NCI-H1105 (cell line): ENCODE results near the gene AGPS.
"Not testable (repeated sequence)": the region's sequence is repeated elsewhere in the genome, so short reads cannot be mapped to it uniquely, and the experiment has no call there.

ENCODE experiments used
- DNase-seq: peaks from one replicate; lab custom pipeline; 2025; lab: John Stamatoyannopoulos, UW

The AGPS gene

GRCh38 chr2:177530561-177530960 lies 138.0 kb downstream of the AGPS start:
- no peak for DNase-seq

- no peak for DNase-seq
Measured at GRCh38 chr2:177531706-177532105, 139.1 kb downstream of the AGPS start.

- no peak for DNase-seq
Measured at GRCh38 chr2:177532567-177532966, 140.0 kb downstream of the AGPS start.

DNA sequence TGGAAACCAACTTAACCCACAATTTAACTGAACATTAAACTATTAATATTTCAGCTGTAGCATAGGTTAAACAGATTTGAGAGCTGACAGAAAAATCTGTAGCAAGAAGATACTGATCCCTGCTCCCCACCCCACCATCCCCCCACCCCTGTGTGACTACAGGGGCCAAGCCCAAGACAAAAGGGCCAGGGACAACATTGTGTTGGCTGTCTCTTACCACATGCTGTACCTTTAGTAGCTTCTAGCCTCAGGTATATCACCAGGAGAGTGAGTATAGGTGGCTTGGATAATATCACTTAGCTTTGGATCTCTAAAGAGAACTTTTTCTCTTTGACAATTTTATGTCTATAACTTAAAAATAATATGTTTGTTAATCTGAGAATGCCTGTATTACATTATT lies 140.7 kb downstream of the AGPS start:
- no peak for DNase-seq

GRCh38 chr2:177535000-177535399 lies 142.4 kb downstream of the AGPS start:
- no peak for DNase-seq

DNA sequence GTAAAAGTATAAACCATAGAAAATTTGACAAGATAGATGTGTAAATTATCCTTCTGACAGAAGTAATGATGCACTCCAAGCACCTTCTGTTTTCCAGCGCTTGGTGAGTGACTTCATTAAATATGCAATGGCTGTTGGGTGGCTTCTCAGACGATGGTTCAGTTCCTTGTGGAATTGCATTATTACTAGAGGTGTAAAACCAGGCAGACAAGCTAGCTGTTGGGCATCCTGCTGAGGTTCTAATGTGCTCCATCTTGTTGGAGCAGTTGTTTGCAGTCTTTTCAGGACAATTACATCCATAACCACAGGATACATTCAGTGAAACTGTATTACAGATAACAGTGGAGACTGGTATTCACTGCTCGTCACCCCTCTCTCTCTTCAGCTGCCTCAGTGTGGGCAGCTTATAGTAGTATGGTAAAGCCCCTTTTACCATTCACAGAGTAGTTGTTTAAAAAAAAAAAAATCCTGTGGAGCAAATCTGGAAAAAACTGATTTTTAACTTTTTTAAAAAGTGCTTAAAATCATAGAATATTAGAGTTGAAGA lies 143.5 kb downstream of the AGPS start:
- DNase-seq, result no peak

- DNase-seq, result no peak
Measured at GRCh38 chr2:177537213-177537612, 144.6 kb downstream of the AGPS start.

- DNase-seq, result no peak
Measured at GRCh38 chr2:177537636-177538035, 145.1 kb downstream of the AGPS start.

DNA sequence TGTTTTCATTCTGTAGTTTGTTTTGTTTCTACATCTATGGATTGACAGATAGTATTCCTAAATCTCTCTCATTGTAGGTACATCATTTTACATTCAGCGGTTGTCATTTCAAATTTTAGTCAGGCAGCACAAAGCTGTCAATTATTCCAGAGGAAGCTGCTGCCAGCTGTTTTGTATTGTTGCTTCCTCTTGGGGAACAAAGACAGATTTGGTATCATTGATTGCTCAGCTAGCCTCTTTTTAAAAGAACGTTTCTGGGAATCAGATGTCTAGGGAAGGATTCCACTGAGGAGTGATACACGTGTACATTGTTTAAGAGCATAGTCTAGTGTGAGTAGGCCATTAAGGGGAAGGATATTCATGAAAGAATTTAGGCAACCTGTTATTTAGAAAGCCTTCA lies 145.8 kb downstream of the AGPS start:
- no peak for DNase-seq

GRCh38 chr2:177540283-177540682 lies 147.7 kb downstream of the AGPS start:
- DNase-seq, result no peak

DNA sequence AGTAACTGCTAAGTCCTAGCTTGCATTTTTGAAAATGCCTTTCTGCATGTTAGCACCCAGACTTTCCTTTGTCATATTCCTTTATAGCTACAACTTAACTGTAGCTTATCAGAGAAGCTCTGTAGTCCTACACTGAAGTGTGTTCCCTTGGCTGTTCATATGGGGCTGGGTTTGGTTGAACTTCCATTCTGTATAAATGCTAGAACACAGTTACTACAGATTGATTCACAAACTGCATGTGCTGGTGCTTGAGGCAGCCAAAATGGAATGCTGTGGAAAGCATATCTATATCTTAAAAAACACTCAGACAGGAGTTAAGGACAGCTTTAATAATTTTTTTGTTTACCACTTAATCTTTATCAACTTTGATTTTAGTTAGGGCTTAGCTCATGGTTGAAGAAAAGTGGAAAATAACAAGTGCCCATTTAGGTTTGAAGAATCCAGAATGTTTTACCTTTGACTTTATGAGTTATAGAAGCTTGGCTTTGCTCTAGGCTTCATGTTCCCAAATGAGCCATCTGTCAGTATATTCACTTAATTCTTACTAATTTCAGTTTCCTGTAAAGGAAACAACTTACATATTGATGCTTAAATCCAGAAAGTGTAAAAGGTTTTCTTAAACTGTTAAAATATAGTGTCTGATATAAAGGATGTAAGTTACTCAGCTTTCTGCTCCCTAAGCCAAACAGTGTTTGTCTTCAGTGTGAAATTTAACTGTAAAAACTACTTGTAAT lies 148.9 kb downstream of the AGPS start:
- DNase-seq, result no peak

DNA sequence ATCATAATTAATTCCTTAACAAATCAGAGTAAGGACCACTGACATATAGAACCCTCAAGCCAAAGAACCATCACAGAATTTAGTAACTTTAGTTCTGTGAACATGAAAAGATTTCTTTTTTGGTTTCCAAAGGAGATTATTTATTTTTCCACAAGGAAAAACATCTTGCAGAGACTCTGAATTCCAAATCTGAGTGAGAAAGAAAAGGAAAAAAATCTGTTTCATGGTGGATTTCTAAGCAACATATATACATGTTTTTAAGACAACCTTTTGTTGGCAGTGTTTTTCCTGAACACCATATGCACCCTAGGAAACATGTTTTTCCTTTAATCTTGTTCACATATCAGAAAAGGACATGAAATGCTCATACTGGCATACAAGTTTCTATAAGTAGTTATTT lies 149.8 kb downstream of the AGPS start:
- no peak for DNase-seq

DNA sequence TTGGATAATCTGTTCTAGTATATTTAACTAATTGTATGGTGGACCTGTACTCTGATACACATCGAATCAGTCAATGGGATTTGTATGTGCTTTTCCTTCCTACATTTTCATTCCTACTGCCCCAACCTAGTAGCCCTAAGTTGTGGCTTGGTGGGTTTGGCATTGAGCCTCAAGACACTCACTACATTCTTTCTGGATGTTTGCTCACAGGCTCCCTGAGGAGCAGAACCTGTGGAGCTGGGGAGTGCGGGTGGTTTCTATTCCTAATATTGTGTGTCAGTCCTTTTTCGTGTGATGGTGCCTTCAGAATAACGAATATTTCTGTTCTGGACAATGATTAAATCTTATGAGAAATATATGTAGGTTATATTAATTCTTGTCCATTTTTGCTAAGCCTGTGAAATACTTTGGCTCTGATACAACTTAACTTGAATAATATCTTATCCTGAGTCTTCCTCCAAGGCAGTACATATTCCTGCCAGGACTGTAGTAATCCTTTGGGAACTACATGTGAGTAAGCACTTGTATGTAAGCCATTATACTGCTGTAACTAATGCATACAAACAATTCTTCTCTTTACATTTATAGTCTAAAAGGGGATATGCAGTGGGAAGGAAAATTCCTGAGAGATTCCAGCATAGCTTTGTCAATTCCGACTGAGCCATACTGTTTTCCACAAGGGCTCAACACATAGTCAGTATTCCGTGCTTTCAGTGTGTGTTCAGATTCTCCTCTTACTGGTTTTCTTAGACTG lies 150.6 kb downstream of the AGPS start:
- DNase-seq, result no peak

- DNase-seq, result no peak
Measured at GRCh38 chr2:177545143-177545542, 152.6 kb downstream of the AGPS start.

DNA sequence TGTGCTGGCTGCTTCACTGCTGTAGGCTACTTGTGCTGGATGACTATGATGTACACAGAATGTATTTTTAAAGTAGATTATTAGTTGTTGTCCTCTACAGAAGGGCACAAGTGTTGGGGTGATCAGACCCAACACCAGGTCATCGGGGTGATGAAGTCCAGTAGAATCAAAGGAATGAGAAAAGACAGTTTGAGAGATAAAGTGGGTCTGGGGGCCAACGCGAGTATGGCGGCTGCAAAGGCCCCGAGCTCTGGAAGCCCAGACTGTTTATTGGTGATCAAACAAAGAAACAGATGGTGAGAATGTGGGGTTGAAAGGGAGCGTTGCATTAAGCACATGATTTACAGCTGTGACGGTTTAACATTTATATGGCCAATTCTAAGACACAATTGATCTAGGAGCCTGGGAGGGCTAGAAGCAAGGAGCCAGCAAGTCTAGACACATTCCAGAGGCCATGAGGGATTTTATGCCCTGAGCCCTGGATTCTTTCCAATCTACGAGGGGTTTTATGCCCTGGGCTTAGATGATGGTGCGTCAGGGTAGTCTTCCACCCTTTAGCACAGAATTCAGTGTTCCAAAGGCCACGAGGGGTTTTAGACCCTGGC lies 153.5 kb downstream of the AGPS start:
- DNase-seq, result no peak

DNA sequence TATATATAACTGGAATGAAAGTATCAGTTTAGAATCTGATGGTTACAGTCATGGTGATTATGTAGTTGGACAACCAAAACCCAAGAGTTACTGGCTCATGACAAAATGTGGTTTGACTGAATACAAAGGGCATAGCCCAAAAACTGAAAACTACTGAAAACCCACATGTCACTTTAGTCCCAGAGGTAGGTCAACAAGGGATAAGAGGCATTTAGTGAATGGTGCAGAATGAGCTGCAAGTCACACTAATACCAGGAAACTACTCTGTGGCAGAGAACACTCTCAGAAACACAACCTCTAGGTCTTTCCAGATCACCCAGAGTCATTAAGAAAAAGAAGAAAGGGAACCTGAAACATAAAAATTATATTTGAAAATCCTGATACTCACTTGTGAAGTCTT lies 154.5 kb downstream of the AGPS start:
- DNase-seq, result no peak

DNA sequence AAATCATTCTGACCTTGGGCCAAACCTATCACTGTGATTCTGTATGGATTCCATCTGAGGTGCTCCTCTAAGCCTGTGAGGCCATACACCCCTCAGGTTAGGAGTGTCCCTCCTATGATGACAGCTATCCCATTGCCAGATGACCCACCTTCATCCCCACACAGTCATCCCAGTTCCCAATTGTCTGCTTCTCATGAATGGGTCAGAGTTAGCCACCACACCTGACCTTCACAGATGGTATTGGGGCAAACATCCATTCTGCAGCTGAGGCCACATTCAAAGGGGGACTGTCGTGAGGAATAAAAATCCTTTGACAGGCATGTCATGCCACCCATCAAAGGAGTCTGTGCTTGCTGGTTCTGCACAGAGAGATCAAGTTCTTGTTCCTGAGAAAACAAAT lies 155.2 kb downstream of the AGPS start:
- DNase-seq, result no peak

DNA sequence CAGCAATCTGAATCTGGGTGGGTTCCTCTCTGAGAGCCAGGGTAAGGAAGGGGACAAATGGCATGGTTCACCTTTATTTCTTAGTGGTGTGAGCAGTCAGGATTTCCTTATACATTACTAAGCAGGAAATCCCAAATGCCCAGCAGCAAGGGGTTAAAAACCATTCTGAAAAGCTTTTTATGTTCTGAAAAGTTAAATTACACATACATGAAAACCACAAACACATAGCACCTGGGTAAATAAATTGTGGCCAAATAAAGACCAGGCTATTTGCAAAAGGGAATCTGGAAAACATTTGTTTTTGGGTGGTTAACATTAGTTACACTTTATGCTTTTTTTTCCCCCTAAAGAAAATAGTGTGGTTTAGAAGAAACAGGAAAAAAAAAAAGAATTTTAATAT lies 156.1 kb downstream of the AGPS start:
- DNase-seq, result no peak

DNA sequence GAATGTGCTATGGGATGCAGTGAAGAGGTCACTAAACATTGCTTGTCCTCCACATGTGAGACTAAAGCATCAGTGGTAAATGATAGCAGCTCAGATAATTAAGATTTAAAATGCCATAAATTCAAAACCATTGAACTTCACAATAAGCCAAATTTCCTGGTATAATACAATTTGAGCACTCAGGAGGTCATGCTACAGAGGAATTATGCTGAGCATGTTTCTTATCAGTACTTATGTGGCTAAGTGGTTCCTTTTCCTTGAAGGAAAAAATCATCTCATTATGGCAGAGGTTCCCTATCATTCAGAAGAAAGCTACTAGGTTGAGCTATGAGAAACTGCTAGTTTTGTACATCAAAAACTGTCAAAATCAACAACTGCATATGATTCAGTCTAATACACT lies 156.6 kb downstream of the AGPS start:
- DNase-seq, result no peak

- DNase-seq, result no peak
Measured at GRCh38 chr2:177550264-177551200, 158.0 kb downstream of the AGPS start.

DNA sequence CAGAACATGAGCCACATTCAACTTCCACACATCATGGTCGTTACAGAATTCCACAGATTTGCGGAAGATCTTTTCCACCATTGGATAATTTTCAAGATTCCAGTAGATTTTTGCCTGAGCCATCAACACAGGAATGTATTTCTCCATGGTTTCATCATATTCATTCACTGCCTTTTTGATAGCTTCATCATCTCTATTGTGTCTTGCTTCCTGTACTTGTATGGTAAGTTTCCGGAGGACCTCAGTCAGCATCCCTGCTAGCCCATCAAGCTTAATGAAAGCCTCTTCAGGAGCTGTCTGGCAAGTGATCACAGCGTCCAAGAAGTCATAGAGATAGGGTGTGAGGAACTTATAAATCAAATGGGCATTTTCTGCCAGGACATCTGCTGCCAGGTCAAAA lies 158.8 kb downstream of the AGPS start:
- not testable (repeated sequence) for DNase-seq

GRCh38 chr2:177551989-177552421 lies 159.4 kb downstream of the AGPS start:
- peak; percentile 52 for DNase-seq
